ENCODE measurements around the gene G3BP1. TPM values are rescaled to one million over a fixed set of nuclear protein-coding genes. Genes with fewer than 3 reads are reported as not detected.
"Not testable (repeated sequence)": the region's sequence is repeated elsewhere in the genome, so short reads cannot be mapped to it uniquely, and the experiment has no call there.

Gene G3BP1
- total RNA-seq, 4 donors from 2014 or later = 63.7 to 67.7 (median 65.8) TPM

DNA sequence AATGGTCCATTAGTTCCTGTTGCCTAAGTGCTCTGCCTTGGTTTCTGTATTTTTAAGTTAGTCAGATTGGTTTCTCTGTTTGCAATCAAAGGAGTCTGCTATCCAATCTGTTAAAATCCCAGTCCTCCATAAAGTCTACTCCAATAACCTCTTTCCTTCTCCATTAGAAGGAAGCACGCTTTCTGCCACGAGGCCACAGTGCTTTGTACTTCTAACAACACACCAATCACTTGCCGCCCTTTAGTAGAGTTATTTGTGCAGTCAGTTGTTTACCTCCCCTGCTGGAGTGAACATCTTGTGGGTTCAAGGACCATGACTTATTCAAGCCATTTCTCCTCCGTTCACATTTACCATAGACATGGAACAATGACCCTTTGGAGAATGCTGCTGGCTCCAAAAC is 83.9 kb downstream of the G3BP1 start:
- Histone ChIP-seq H3K9me3 (no peaks in the 10 kb centered on the region), H3K36me3 (no peaks in the 10 kb centered on the region), H3K27ac (no peak overlapping the region), H3K27me3 (no peaks in the 10 kb centered on the region), H3K4me1 (no peaks in the 10 kb centered on the region), H3K4me3 (no peak overlapping the region)
- TF ChIP-seq POLR2A (IDR thresholded peaks at IDR 0.05) (no peak), CTCF (IDR thresholded peaks at IDR 0.05) (no peak)
- no peak for DNase-seq

GRCh38 chr5:151856861-151857260 is 85.1 kb downstream of the G3BP1 start:
- no peaks in the 10 kb centered on the region for H3K36me3 ChIP-seq
- TF ChIP-seq POLR2A (IDR thresholded peaks at IDR 0.05) (no peak), CTCF (IDR thresholded peaks at IDR 0.05) (no peak)
- no peak for DNase-seq
- no peaks in the 10 kb centered on the region for H3K4me1 ChIP-seq
- no peak overlapping the region for H3K4me3 ChIP-seq
- H3K27ac ChIP-seq = no peak overlapping the region
- no peaks in the 10 kb centered on the region for H3K27me3 ChIP-seq
- no peaks in the 10 kb centered on the region for H3K9me3 ChIP-seq

DNA sequence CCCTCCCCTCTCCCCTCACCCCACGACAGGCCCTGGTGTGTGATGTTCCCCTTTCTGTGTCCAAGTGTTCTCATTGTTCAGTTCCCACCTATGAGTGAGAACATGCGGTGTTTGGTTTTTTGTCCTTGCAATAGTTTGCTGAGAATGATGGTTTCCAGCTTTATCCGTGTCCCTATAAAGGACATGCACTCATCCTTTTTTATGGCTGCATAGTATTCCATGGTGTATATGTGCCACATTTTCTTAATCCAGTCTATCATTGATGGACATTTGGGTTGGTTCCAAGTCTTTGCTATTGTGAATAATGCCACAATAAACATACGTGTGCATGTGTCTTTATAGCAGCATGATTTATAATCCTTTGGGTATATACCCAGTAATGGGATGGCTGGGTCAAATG is 89.1 kb downstream of the G3BP1 start:
- not testable (repeated sequence) for H3K36me3 ChIP-seq, H3K4me3 ChIP-seq, DNase-seq, H3K27me3 ChIP-seq, H3K9me3 ChIP-seq, H3K4me1 ChIP-seq, H3K27ac ChIP-seq

Other genes with a start within 250 kb of the G3BP1 start
- under 1 TPM in 1 of 4 donors, not detected in 3; under 0.01 TPM for gene FAT2, start 180.6 kb upstream of the G3BP1 start, total RNA-seq
- 100 to 1,000 TPM in 1 of 4 donors, 10 to 100 TPM in 3; 47.6 to 177 (median 68.6) TPM for gene SPARC, start 85.0 kb upstream of the G3BP1 start, total RNA-seq
- 100 to 1,000 TPM in 3 of 4 donors, 10 to 100 TPM in 1; 99.9 to 161 (median 126) TPM for gene ATOX1, start 13.3 kb upstream of the G3BP1 start, total RNA-seq
- gene GLRA1, start 152.9 kb downstream of the G3BP1 start, total RNA-seq = not detected

Measured in Peyer's patch (tissue), 4 donors.